ENCODE measurements around the gene PNRC2.
"Not testable (repeated sequence)": the region's sequence is repeated elsewhere in the genome, so short reads cannot be mapped to it uniquely, and the experiment has no call there.

PNRC2 gene

GRCh38 chr1:23957096-23957495 is 2.5 kb upstream of the PNRC2 start:
- peak; percentile 87 for DNase-seq

GRCh38 chr1:23958040-23958809 is 1.4 kb upstream of the PNRC2 start:
- DNase-seq, result not testable (repeated sequence)

- DNase-seq, result peak; percentile 96
Measured at GRCh38 chr1:23958810-23959460, 693 bp upstream of the PNRC2 start.

GRCh38 chr1:23960291-23961020 is 828 bp downstream of the PNRC2 start:
- no peak for DNase-seq

- DNase-seq, result peak; percentile 5
Measured at GRCh38 chr1:23963617-23964234, 4.1 kb downstream of the PNRC2 start.

GRCh38 chr1:23964235-23964668 is 4.6 kb downstream of the PNRC2 start:
- DNase-seq, result peak; percentile 6

GRCh38 chr1:23964790-23965740 is 5.4 kb downstream of the PNRC2 start:
- no peak for DNase-seq

- DNase-seq, result no peak
Measured at GRCh38 chr1:23966973-23967493, 7.4 kb downstream of the PNRC2 start.

GRCh38 chr1:23967871-23968270 is 8.2 kb downstream of the PNRC2 start:
- no peak for DNase-seq

GRCh38 chr1:23977187-23977853 is 17.7 kb downstream of the PNRC2 start:
- DNase-seq, result no peak

GRCh38 chr1:23977854-23978191 is 18.2 kb downstream of the PNRC2 start:
- DNase-seq, result no peak

- DNase-seq, result no peak
Measured at GRCh38 chr1:23978805-23979204, 19.2 kb downstream of the PNRC2 start.

GRCh38 chr1:23979387-23979880 is 19.8 kb downstream of the PNRC2 start:
- peak; percentile 20 for DNase-seq

GRCh38 chr1:23979881-23980727 is 20.5 kb downstream of the PNRC2 start, which contains the start of gene SRSF10:
Gene SRSF10 (minus strand): TSS chr1:23980327. CDS start chr1:23980255, 72 bp downstream.
- peak; percentile 97 for DNase-seq

- DNase-seq, result peak; percentile 44
Measured at GRCh38 chr1:23980728-23981070, 21.1 kb downstream of the PNRC2 start.

- peak; percentile 57 for DNase-seq
Measured at GRCh38 chr1:23984417-23985186, 25.0 kb downstream of the PNRC2 start.

GRCh38 chr1:23987038-23987437 is 27.4 kb downstream of the PNRC2 start:
- not testable (repeated sequence) for DNase-seq

GRCh38 chr1:23989263-23989662 is 29.6 kb downstream of the PNRC2 start:
- DNase-seq, result no peak

GRCh38 chr1:23992011-23992410 is 32.4 kb downstream of the PNRC2 start:
- not testable (repeated sequence) for DNase-seq
